Hepatocyte (in vitro differentiated cells): ENCODE measurements around the gene SIAH3. TPM values are rescaled to one million over a fixed set of nuclear protein-coding genes. Genes with fewer than 3 reads are reported as not detected.

Experiments used
- DNase-seq: peaks from one replicate; pipeline ENCODE4 v3.0.0-alpha.2; 2016; ENCODE audit warnings: low spot score
- H2AFZ ChIP-seq: fragments of 200-600 bp; sonication (generic); 2 replicates; pipeline ENCODE4 v1.6.0; 2016; ENCODE audit warnings: antibody characterized with exemption, mild to moderate bottlenecking
- H3K27ac ChIP-seq: fragments of 200-600 bp; sonication (generic); 2 replicates; pipeline ENCODE4 v1.5.1; 2016; ENCODE audit warnings: mild to moderate bottlenecking
- H3K27me3 ChIP-seq: fragments of 200-600 bp; sonication (generic); 2 replicates; pipeline ENCODE4 v1.6.1; 2016
- H3K36me3 ChIP-seq: fragments of 200-600 bp; sonication (generic); replicated peaks from 2 replicates; pipeline ENCODE4 v1.5.1; 2016; ENCODE audit warnings: low read depth; ENCODE audit not compliant: insufficient read depth
- H3K4me1 ChIP-seq: fragments of 200-600 bp; sonication (generic); 2 replicates; pipeline ENCODE4 v1.5.1; 2016; ENCODE audit warnings: mild to moderate bottlenecking, moderate library complexity; ENCODE audit not compliant: insufficient read depth
- H3K4me2 ChIP-seq: fragments of 200-600 bp; sonication (generic); 2 replicates; pipeline ENCODE4 v1.6.0; 2016
- H3K4me3 ChIP-seq: fragments of 200-600 bp; sonication (generic); 2 replicates; pipeline ENCODE4 v1.5.1; 2016; ENCODE audit warnings: mild to moderate bottlenecking
- H3K79me2 ChIP-seq: fragments of 200-600 bp; sonication (generic); 2 replicates; pipeline ENCODE4 v1.6.0; 2017; ENCODE audit warnings: mild to moderate bottlenecking
- H3K9me2 ChIP-seq: fragments of 200-600 bp; sonication (generic); replicated peaks from 2 replicates; pipeline ENCODE4 v1.6.0; 2017; ENCODE audit warnings: mild to moderate bottlenecking; ENCODE audit not compliant: insufficient read depth
- H3K9me3 ChIP-seq: fragments of 200-600 bp; sonication (generic); 2 replicates; pipeline ENCODE4 v1.5.1; 2016; ENCODE audit warnings: low read depth, mild to moderate bottlenecking
- H4K20me1 ChIP-seq: fragments of 200-600 bp; sonication (generic); 2 replicates; pipeline ENCODE4 v1.6.0; 2016; ENCODE audit warnings: mild to moderate bottlenecking; ENCODE audit not compliant: insufficient read depth, poor library complexity, severe bottlenecking
- EZH2 ChIP-seq: fragments of 200-600 bp; sonication (generic); IDR thresholded peaks from 2 replicates; pipeline ENCODE4 v1.6.1; 2016; ENCODE audit warnings: antibody characterized with exemption, mild to moderate bottlenecking, borderline replicate concordance
- EZH2phosphoT487 ChIP-seq: fragments of 200-600 bp; sonication (generic); IDR thresholded peaks from one replicate; pipeline ENCODE4 v1.6.1; 2018; ENCODE audit warnings: antibody characterized with exemption, mild to moderate bottlenecking, low read depth, moderate library complexity; ENCODE audit not compliant: unreplicated experiment, severe bottlenecking
- WGBS: methylation state at CpG from one replicate; pipeline ENCODE4 v1.1.6; 2016; ENCODE audit warnings: low lambda C conversion rate; ENCODE audit errors: missing lambda C conversion rate; 5-methylcytosine and 5-hydroxymethylcytosine counted together
- polyA plus RNA-seq: library from polyadenylated mRNA; unstranded; fragments of >200 nt; fragmentation: Nextera tagmentation; extraction: Ambion mirVana; gene quantifications from 2 replicates; pipeline ENCODE4 v1.2.1, GENCODE V29; 2016
- total RNA-seq: library from RNA; depleted of rRNA; stranded (reverse); fragments of >200 nt; gene quantifications from 2 replicates; pipeline ENCODE4 v1.2.3, GENCODE V29; 2014
- TF ChIP-seq, protein P1 (sequence below): fragments of 200-600 bp; sonication (generic); IDR thresholded peaks from 2 replicates; pipeline ENCODE4 v1.5.1; 2016; ENCODE audit warnings: antibody characterized with exemption, mild to moderate bottlenecking; ENCODE audit not compliant: poor library complexity

Gene SIAH3
- total and polyA plus RNA-seq, 2 experiments from 2014 or later: 0.23 TPM; not detected in 1

DNA sequence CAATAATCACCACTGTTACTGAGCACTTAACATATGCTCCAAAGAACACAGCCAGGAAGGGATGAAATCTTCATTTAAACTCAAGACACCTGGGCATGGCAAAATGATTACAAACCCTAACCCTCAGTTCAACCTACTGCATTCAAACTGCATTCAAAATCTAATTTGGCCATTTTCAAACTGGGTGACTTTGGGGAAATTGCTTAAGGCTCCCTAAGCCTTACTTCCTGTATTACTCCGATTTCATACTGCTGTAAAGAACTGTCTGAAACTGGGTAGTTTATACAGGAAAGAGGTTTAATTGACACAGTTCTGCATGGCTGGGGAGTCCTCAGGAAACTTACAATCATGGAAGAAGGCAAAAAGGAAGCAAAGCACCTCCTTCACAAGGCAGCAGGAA, 99.0 kb downstream of the SIAH3 start:
- H3K27ac ChIP-seq: no peak overlapping the region
- TF ChIP-seq EZH2phosphoT487 (no peak), EZH2 (no peak)
- TF ChIP-seq, protein P1, sequence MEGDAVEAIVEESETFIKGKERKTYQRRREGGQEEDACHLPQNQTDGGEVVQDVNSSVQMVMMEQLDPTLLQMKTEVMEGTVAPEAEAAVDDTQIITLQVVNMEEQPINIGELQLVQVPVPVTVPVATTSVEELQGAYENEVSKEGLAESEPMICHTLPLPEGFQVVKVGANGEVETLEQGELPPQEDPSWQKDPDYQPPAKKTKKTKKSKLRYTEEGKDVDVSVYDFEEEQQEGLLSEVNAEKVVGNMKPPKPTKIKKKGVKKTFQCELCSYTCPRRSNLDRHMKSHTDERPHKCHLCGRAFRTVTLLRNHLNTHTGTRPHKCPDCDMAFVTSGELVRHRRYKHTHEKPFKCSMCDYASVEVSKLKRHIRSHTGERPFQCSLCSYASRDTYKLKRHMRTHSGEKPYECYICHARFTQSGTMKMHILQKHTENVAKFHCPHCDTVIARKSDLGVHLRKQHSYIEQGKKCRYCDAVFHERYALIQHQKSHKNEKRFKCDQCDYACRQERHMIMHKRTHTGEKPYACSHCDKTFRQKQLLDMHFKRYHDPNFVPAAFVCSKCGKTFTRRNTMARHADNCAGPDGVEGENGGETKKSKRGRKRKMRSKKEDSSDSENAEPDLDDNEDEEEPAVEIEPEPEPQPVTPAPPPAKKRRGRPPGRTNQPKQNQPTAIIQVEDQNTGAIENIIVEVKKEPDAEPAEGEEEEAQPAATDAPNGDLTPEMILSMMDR: no peak
- no peak for DNase-seq
- H3K27me3 ChIP-seq: peaks cover 21% of the 10 kb centered on the region
- H2AFZ ChIP-seq: no peak overlapping the region
- no peak overlapping the region for H3K4me3 ChIP-seq
- no peaks in the 10 kb centered on the region for H3K9me3 ChIP-seq
- H3K4me1 ChIP-seq: no peaks in the 10 kb centered on the region
- WGBS: 79% methylated on average over 1 of the region's 1 CpG
- H3K4me2 ChIP-seq: no peak overlapping the region
- H3K79me2 ChIP-seq: no peaks in the 10 kb centered on the region
- no peaks in the 10 kb centered on the region for H3K36me3 ChIP-seq
- no peaks in the 10 kb centered on the region for H4K20me1 ChIP-seq
- H3K9me2 ChIP-seq: no peaks in the 10 kb centered on the region

DNA sequence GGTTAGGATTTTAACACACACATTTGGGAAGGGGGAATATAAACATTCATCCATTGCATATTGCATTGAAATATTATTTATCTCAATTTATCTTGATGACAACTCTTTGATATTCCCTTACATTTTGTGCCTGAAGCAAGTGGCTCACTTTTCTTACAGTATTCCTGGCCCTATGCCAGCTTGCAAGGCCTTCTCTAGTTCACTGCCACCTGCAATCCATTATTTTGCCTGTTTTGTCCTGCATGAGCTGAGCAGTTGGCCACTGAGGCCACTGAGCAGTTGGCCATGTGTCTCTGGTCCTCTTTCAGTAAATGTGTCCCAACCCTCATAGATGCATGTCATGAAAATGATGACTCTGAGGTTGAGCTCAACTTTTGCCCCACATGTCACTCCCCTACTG, 99.7 kb downstream of the SIAH3 start:
- Histone ChIP-seq H3K9me2 (no peaks in the 10 kb centered on the region), H3K4me1 (no peaks in the 10 kb centered on the region), H3K4me3 (no peak overlapping the region), H3K27me3 (peaks cover 21% of the 10 kb centered on the region), H4K20me1 (no peaks in the 10 kb centered on the region), H3K9me3 (no peaks in the 10 kb centered on the region), H3K4me2 (no peak overlapping the region), H2AFZ (no peak overlapping the region), H3K27ac (no peak overlapping the region), H3K79me2 (no peaks in the 10 kb centered on the region), H3K36me3 (no peaks in the 10 kb centered on the region)
- DNase-seq: no peak
- TF ChIP-seq EZH2 (no peak), EZH2phosphoT487 (no peak)
- TF ChIP-seq, protein P1: no peak

DNA sequence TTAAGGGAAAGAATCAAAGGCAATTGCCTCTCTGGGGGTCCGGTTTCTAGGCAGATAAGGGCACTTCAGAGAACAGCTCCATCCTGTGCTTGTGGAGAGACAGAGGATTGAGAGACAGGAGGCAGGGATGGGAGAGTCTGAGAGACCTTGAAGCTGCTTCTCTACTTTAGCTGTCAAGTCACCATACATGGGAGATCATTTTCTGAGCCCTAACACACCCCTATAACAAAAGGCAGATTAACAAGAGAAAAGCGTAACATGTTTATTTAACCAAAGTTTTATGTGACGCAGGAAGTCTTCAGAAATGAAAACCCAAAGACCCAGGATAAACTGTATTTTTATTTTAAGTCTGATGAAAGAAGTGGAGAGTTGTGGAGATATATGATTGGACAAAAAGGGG, 101.0 kb downstream of the SIAH3 start:
- H4K20me1 ChIP-seq: no peaks in the 10 kb centered on the region
- H3K27me3 ChIP-seq: peaks cover 21% of the 10 kb centered on the region
- no peak overlapping the region for H3K27ac ChIP-seq
- WGBS: 69% methylated on average over 3 of the region's 3 CpGs
- H3K4me3 ChIP-seq: no peak overlapping the region
- no peak overlapping the region for H2AFZ ChIP-seq
- DNase-seq: no peak
- H3K9me2 ChIP-seq: no peaks in the 10 kb centered on the region
- H3K79me2 ChIP-seq: no peaks in the 10 kb centered on the region
- no peak overlapping the region for H3K4me2 ChIP-seq
- TF ChIP-seq EZH2 (no peak), EZH2phosphoT487 (no peak)
- TF ChIP-seq, protein P1: no peak
- H3K4me1 ChIP-seq: no peaks in the 10 kb centered on the region
- no peaks in the 10 kb centered on the region for H3K36me3 ChIP-seq
- H3K9me3 ChIP-seq: no peaks in the 10 kb centered on the region
